Mesenteric fat pad (tissue), 1 donor: ENCODE data around the gene STMND1. TPM values are rescaled to one million over a fixed set of nuclear protein-coding genes. Genes with fewer than 3 reads are reported as not detected.
"Not testable (repeated sequence)": the region's sequence is repeated elsewhere in the genome, so short reads cannot be mapped to it uniquely, and the experiment has no call there.

ENCODE experiments used
- DNase-seq: peaks from one replicate; pipeline ENCODE4 v3.0.0-alpha.2; 2020; ENCODE audit warnings: low spot score
- long read RNA-seq: library from polyadenylated mRNA; unstranded; transcript quantifications from one replicate; pipeline ENCODE4 v2.0.0, GENCODE V29; 2020
- total RNA-seq: library from RNA; stranded (reverse); fragmentation: NEBNext Ultra II Directional; extraction: Animal tissue kit (Norgen Biotek cat#: 25700); gene quantifications from one replicate; pipeline ENCODE4 v1.2.1, GENCODE V29; 2021
- donor health status: DM: yes; HTN: yes; CAD: no.

Gene STMND1
- not detected for total RNA-seq
- long read RNA-seq = 0 reads

DNA sequence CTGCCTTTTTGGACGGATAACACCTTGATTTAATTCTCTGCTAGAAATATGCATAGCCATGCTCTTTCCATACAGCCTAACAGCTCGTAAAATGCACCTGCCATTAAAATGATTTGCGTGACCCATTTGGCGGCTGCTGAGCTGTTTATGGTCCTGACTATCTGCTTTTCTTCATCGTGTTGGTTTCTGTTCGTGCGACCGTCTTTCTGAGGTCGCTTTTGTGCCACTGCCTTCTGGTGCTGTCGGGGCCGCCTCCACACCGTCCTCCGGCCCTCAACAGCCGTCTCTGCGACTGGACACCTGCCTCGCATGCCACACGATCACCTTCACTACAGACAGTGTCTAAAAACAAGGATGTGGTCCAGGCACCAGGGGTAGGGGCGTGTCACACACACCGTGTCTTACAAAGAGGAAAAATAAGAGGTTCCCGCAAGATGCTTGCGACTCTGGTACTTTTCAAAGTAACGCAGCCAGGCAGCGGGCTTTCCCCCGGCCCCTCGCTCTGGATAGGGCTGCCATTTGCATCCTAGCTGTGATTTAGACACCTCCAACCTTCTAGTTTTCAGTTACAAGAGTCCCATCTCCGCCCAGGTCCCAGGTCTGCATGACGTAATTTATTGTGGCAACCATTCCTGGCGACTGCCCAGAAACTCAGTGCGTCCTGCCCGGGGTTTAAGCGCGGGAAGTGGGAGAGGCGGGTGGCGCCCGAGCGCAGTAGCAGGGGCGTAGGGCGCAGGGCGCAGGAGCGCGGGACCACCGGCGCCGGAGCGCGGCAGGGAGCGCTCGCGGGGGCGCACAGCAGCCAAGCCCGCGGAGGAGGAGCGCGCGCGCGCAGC is at the start of gene STMND1:
STMND1 (plus strand) TSS at position 629 of the 836 bp plus-strand sequence. CDS start 208 bp downstream, outside the sequence.
- no peak for DNase-seq

DNA sequence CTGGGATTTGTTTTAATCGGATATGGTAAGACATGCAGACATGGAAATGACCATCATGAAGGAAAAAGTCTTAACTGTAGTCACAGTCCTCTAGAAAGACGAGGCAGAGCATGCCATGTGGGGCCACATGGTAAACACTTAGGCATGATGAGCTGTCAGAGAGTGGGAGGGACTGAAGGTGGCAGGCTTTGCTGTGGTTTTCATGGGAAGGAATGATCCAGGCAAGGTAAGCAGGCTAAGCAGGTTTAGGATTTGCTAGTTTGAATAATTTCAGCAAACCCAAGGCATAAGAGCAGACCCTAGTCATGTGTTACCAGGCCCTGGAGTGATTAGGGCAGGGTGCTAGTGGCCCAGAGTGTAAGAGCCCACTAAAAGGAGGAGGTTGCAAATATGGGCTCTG is 47.2 kb upstream of the STMND1 start:
- DNase-seq = no peak

DNA sequence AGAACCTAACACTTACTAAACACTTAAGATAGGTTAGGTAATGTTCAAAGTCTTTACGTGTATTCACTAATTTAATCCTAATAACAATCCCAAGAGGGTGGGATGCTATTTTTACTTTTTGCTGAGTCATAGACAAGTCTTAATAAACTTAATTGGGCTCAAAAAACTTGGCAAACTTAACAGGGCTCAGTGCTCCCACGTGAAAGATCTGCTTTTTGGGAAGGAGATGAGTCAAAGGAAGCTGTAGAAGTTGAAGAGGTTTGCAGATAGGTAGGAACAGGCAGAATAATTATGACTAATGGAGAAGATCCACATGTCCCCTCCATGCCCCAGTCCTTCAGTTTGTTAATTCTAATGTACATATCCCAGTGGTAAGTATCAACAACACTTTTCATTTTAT is 44.5 kb upstream of the STMND1 start:
- DNase-seq = no peak

DNA sequence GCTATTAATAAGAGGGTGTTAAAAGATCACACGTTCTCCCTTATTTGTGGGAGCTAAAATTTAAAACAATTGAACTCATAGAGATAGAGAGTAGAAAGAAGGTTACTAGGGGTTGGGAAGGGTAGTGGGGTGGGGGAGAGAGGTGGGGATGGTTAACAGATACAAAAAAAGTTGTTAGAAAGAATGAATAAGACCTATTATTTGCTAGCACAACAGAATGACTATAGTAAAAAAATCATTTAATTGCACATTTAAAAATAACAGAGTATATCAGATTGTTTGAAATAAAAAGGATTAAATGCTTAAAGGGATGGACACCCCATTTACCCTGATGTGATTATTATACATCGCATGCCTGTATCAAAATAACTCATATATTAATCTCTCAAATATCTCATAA is 43.3 kb upstream of the STMND1 start:
- DNase-seq = no peak

DNA sequence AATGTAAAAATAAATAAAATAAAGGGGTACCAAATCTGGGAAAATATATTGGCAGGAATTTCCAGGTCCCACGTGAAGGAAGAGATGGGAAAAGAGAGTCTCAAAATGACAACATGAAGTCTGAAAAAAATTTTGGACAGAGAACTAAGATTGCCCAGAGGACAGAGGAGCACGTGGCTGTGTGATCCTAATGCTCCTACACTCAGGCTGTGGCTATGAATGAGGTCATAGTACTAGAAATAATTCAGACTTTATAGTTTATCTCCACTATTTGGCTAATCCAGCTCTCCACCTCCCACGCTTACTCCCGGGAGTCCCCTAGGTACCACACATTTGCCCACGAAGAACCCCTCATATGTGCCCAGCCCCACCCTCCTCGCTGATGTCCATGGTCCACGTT is 42.8 kb upstream of the STMND1 start:
- no peak for DNase-seq

DNA sequence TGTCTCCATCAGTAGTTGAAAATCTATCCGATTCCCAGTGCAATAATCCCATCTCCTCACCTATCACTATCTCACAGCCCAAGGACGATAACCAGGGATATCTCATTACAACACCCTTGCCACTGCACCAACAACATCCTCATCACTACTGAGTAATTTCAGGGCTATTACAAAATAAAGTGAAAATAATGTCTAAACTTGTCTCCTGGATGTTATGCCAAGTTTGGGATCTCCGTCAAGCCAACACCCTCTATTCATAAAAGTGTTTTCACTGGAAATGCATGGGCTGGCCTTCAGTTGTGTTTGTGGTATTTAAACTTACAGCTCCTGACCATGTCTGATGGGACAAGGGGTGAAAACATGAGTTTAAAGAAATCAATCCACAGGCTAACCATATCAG is 42.0 kb upstream of the STMND1 start:
- no peak for DNase-seq

DNA sequence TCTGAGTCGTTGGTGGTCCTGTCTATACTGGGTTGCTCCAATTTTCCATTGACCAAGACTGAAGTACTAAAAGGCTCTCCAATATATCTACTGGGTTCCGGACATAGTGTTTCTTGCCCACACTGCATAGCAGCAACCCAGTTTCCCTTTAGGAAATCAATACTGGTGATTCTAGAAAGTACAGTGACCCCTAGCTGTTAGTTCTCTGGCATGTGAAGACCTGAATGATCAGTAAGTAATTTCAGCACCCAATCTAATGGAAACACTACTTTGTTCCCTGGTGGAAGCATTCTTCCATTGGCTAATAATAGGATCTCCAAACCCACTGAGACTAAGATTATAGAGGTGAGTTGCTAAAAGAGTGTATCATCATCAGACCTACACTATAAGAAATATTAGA is 40.8 kb upstream of the STMND1 start:
- DNase-seq = no peak

DNA sequence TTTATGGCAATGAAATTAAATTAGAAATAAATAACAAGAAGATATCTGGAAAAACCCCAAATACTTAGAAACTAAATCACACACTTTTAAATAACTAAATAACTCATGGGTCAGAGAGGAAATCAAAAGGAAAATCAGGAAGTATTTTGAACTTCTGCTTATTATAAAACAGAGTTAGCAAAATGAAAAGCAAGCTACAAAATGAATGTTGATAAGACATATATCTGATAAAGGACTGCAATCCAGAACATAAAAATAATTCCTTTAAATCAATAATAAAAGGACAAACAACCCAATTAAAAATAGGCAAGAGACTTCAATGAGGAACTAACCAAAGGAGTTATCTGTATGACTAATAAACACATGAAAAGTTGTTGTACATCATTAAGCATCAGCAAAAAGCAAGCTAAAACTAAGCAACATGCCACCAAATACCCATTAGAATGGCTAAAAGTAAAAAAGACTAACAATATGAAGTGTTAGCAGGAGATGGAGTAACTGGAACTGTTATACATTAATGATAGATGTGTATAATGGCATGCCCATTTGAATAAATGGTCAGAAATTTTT is 38.9 kb upstream of the STMND1 start:
- no peak for DNase-seq

DNA sequence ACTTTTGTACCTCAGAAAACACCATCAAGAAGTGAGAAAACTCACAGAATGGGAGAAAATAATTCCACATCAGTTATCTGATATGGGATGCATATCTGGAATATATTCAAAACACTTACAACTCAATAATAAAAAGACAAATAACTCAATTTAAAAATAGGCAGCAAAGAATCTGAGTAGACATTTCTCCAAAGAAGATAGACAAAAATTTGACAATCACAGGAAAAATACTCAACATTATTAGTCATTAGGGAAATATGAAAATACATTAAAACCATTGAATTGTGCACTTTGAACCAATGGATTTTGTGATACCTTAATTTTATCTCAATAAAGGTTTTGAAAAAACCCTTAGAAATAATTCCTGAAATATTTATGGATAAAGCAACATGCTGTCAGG is 36.9 kb upstream of the STMND1 start:
- DNase-seq = no peak

DNA sequence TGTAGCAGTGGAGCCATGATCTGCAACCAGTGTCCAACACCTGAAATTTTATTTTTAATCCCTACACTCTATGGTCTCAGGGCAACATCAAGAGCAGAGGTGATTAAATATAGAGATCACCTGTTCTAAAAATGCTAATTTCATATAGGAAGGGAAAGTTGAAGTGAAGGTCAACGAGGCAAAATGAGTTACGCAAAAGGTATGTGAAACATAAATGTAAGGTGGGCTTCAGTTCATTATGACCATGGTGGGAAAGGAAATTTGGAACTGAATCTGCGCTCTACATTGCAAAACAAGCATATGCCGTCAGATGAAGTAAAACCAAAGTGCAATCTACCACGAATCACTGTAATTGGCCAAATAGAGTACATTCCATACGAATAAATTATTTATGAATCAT is 35.2 kb upstream of the STMND1 start:
- no peak for DNase-seq

DNA sequence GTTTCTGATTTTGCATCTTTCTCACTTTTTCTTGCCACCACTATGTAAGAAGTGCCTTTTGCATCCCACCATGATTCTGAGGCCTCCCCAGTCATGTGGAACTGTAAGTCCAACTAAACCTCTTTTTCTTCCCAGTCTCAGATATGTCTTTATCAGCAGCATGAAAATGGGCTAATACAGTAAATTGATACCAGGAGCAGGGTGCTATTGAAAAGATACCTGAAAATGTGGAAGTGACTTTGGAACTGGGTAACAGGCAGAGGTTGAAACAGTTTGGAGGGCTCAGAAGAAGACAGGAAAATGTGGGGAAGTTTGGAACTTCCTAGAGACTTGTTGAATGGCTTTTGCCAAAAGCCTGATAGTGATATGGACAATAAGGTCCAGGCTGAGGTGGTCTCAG is 32.9 kb upstream of the STMND1 start:
- DNase-seq = not testable (repeated sequence)

DNA sequence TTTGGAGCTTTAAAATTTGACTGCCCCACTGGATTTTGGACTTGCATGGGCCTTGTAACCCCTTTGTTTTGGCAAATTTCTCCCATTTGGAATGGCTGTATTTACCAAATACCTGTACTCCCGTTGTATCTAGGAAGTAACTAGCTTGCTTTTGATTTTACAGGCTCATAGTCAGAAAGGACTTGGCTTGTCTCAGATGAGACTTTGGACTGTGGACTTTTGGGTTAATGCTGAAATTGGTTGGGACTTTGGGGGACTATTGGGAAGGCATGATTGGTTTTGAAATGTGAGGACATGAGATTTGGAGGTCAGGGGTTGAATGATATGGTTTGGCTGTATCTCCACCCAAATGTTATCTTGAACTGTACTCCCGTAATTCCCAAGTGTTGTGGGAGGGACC is 31.4 kb upstream of the STMND1 start:
- not testable (repeated sequence) for DNase-seq

DNA sequence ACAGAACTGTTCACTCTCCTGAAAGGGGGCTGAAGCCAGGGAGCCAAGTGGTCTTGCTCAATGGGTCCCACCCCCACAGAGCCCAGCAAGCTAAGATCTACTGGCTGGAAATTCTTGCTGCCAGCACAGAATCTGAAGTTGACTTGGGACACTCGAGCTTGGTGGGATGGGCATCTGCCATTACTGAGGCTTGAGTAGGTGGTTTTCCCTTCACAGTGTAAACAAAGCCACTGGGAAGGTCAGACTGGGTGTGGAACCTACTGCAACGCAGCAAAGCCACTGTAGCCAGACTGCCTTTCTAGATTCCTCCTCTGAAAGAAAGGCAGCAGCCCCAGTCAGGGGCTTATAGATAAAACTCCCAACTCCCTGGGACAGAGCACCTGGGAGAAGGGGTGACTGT is 28.3 kb upstream of the STMND1 start:
- DNase-seq = not testable (repeated sequence)

DNA sequence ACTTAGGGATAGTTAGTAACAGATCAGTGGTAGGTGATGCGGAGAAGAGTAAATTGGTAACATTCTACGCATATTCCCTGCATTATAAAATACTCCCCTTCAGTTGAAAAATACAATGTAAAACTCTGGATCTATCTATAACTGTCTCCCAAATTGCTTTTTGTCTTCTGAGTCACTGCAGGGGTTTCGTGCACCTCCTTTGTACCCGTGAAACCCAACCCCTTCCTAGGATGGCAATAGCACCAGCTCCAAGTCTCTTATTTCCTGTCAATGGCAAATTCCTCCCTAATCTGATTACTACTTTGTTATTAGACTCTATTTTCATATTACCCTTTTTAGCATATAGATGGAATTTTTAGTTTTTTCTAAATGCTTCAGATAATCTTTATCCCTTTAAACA is 20.6 kb upstream of the STMND1 start:
- DNase-seq = no peak

DNA sequence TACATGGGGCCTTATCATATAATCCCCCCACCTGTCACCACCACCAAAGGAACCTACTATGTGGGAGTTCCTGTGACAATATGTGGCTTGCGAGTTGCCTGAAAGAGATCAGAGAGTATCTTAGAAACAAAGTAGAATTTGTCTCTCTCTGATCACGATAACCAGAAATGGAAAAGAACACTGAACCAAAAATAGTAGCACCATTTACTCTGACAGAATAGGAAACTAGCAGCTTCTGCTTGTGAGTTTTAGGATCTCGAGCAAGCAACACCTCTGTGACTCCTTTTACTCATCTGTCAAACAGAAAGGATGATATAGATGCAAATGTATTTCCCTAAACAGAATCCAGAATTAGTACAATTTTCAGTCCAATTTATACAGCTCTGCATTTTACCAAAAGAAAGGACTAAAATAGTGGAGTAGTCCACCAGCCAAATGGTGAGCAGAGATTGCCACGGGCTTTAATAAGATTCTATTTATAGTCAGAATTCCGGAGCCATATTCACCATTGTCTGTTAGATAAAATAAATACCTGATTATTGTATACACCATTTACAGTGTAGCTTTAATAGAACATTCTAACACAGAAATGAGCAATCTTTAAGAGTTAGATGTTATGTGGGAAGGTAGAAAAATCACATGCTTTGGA is 19.9 kb upstream of the STMND1 start:
- DNase-seq = no peak

DNA sequence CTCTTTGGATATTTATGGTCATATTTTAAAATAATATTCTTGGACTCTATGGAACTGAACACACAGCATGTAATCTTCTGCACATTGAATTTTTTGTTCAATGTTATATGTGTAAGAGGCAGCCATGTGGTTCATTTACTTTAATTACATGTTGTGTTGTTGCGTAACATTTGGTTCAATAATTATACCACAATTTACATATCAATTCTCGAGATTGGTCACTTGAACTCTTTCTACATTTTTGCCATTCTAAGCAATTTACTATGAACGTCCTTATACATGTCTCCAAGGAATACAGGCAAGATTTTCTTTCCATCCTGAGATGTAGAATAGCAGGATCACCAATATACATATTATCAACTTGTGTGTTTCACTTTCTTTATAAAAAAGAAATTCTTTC is 18.5 kb upstream of the STMND1 start:
- no peak for DNase-seq

DNA sequence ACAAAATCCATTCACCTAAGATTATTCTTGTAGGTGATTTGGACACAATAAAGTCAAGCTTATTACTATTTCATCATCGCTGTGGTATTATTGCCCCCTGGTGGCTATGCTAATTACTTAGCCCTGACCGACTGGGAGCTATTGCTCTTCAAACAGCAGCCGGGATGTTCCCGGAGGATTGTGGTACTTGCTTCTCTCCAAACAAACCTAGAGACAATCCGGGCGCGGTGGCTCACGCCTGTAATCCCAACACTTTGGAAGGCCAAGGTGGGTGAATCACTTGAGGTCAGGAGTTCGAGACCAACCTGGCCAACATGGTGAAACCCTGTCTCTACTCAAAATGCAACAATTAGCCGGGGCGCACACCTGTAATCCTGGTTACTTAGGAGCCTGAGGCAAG is 15.4 kb upstream of the STMND1 start:
- no peak for DNase-seq

DNA sequence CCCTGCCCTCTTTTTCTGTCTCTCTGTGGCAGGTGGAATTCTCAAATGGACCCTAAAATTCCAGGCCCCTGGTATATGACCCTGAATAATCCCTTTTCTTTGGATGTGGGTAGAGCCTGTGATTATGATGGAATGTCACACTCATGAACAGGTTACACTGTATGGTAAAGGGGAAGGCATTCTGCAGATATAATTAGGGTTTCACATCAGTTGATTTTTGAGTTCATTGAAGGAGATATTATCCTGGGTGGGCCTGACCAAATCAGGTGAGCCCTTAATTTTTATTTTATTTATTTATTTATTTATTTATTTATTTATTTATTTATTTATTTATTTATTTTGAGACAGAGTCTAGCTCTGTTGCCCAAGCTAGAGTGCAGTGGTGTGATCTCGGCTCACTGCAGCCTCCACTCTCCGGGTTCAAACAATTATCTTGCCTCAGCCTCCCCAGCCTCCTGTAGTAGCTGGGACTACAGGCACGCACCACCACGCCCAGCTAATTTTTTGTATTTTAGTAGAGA is 13.7 kb upstream of the STMND1 start:
- DNase-seq = no peak

DNA sequence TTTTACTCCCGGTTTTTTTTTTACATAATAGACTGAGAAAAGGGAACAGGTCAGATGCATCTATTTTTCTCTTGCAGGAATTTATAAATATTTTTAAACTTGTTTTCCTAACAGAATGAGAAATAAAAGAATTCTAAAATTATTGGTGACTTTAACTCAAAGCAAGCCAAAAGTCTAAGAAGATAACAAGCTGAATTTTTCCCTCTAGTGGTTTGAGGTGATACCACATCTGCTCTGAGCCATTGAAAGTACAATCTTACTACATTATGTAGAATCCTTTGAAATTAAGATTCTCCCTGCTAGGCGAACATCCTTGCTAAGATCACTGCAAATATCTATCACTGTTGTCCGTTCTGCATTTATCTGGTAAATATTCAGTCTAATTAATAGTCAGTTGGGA is 10.7 kb upstream of the STMND1 start:
- DNase-seq = no peak

DNA sequence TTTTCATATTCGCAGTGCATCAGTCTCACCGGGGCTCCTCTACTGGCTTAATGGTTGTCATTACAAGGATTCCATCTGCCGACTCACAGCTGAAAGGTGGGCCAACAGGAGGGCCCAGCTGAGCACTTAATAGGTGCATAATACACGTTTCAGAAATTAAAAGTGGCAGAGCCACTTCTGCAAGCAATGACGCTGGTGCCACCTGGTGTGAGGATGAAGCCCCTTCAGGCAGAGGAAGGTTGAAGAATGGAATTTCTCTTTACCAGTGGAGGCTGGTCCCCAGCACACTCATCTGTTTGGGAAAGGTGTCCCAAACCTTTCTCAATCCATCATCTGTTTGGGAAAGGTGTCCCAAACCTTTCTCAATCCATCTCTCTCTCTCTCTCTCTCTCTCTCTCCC is 8.2 kb upstream of the STMND1 start:
- no peak for DNase-seq

DNA sequence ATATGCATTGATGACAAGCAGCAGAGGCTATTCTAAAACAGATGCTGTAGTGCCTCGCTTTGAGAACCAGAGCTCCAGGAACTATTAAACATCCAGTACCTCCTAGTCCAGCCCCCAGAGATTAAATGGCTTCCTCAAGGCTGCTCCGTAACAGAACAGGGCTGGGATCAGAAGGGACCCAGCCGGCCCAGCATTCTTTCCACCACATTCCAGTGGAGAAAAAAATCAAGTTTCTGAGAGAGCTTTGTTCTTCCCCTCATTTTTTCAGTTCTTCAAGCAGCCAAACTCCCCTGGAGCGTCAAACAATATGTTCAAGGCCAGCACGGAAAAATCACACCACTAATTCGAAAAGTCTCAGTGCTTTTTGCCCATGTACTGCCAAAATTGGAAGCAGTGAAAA is 5.8 kb upstream of the STMND1 start:
- DNase-seq = no peak

DNA sequence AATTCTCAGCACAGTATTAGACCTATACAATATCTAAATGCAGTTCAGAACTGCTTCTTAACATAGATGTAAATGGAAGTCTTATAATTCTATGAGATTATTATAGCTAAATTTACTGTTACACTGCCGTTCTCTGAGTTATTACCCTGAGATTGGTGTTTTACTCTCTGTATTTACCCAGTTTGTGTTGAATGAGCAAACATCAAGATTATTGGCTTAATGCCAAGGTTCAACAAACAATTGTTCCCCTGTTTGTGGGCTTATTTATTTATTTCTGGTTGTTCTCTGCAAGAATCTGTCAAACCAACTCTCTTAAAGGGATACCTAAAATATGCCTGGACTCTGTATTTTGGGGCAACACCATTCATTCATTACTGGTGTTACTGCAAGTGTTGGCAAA is 5.2 kb upstream of the STMND1 start:
- DNase-seq = no peak
